ENCODE data around the gene ZEB1.

ZEB1 gene

DNA sequence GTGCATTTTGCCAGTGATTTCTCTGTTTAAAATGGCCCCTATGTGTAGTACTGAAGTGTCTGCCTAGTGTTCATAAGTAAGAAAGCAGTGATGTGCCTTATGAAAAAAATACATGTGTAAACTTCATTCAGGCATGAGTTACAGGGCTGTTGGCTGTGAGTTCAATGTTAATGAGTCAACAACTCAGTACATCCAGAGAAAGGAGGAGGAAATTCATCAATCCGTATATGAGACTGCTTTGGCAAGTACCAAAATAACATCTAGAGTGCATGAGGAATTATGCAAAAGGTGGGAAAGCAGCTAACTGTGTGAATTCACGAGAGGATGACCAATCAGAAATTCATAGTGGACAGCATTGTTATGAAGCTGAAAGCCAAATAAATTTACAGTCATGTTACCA lies 255.6 kb downstream of the ZEB1 start:
- TF ChIP-seq CTCF (IDR thresholded peaks at IDR 0.05; ENCODE audit: low read depth, low read length) = no peak
- H3K36me3 ChIP-seq = no peaks in the 10 kb centered on the region
- DNase-seq = no peak
- H3K9me3 ChIP-seq (ENCODE audit: severe bottlenecking) = no peaks in the 10 kb centered on the region
- no peak overlapping the region for H3K4me3 ChIP-seq (ENCODE audit: low read depth, low read length)
- no peak overlapping the region for H3K27ac ChIP-seq
- H3K27me3 ChIP-seq (ENCODE audit: insufficient read depth, low read depth, severe bottlenecking) = no peaks in the 10 kb centered on the region

GRCh38 chr10:31578181-31578852 lies 259.3 kb downstream of the ZEB1 start:
- DNase-seq = no peak
- no peak for TF ChIP-seq CTCF (IDR thresholded peaks at IDR 0.05; ENCODE audit: low read depth, low read length)
- H3K4me3 ChIP-seq (ENCODE audit: low read depth, low read length) = no peak overlapping the region
- no peaks in the 10 kb centered on the region for H3K36me3 ChIP-seq
- no peaks in the 10 kb centered on the region for H3K9me3 ChIP-seq (ENCODE audit: severe bottlenecking)
- no peak overlapping the region for H3K27ac ChIP-seq
- no peaks in the 10 kb centered on the region for H3K27me3 ChIP-seq (ENCODE audit: insufficient read depth, low read depth, severe bottlenecking)

GRCh38 chr10:31578951-31579350 lies 259.9 kb downstream of the ZEB1 start:
- no peaks in the 10 kb centered on the region for H3K9me3 ChIP-seq (ENCODE audit: severe bottlenecking)
- no peaks in the 10 kb centered on the region for H3K36me3 ChIP-seq
- no peak for DNase-seq
- no peak for TF ChIP-seq CTCF (IDR thresholded peaks at IDR 0.05; ENCODE audit: low read depth, low read length)
- H3K27me3 ChIP-seq (ENCODE audit: insufficient read depth, low read depth, severe bottlenecking) = no peaks in the 10 kb centered on the region
- no peak overlapping the region for H3K27ac ChIP-seq
- H3K4me3 ChIP-seq (ENCODE audit: low read depth, low read length) = no peak overlapping the region

Measured in WERI-Rb-1 (cell line).